Panc1 (cell line): Measurements from ENCODE around the gene TMC7. TPM values are rescaled to one million over a fixed set of nuclear protein-coding genes. Genes with fewer than 3 reads are reported as not detected.

Experiments used
- ATAC-seq: fragments of 200-7000 bp; cut with Tn5 transposase; 2 replicates; pipeline ENCODE4 v1.9.1; 2020; ENCODE audit warnings: mild to moderate bottlenecking, moderate library complexity
- BruUV-seq: library from RNA; stranded (reverse); fragments of 400-500 nt; replicated peaks from 2 replicates; lab custom pipeline; 2021; lab: Mats Ljungman, UMichigan
- CTCF ChIA-PET: fragments of 300-600 bp; sonication (Branson Sonifier 250); formaldehyde crosslinking; loops from one replicate; lab custom pipeline; 2022; ENCODE audit warnings: antibody characterized with exemption; lab: Charles Lee
- POLR2A ChIA-PET: fragments of 300-600 bp; sonication (Branson Sonifier 250); formaldehyde crosslinking; loops from one replicate; lab custom pipeline; 2022; ENCODE audit warnings: antibody characterized with exemption; lab: Charles Lee
- DNase-seq: peaks from one replicate; pipeline ENCODE4 v3.0.0-alpha.2; 2010; ENCODE audit warnings: low read depth, low spot score
- H3K27ac ChIP-seq: 2 replicates; pipeline ENCODE4 v1.5.1; 2011; ENCODE audit warnings: mild to moderate bottlenecking, low read length, inconsistent platforms
- H3K27me3 ChIP-seq: fragments of 200-500 bp; sonication (Bioruptor generic); 2 replicates; pipeline ENCODE4 v1.6.0; 2014; ENCODE audit warnings: low read length, inconsistent platforms; ENCODE audit not compliant: control insufficient read depth, insufficient read depth
- H3K36me3 ChIP-seq: fragments of 200-500 bp; sonication (Bioruptor generic); 2 replicates; pipeline ENCODE4 v1.5.1; 2014; ENCODE audit warnings: inconsistent platforms, mild to moderate bottlenecking, low read length, moderate library complexity; ENCODE audit not compliant: control insufficient read depth, insufficient read depth
- H3K4me1 ChIP-seq: 2 replicates; pipeline ENCODE4 v1.5.1; 2011; ENCODE audit warnings: inconsistent platforms, mild to moderate bottlenecking, low read length, moderate library complexity; ENCODE audit not compliant: control insufficient read depth, insufficient read depth
- H3K4me3 ChIP-seq, 2 experiments: 2 replicates each; pipeline ENCODE4 v1.5.1; 2011 to 2012; ENCODE audit warnings: low read depth in 2 of 2, low read length in 2 of 2, mild to moderate bottlenecking in 2 of 2, inconsistent platforms in 1 of 2, moderate library complexity in 1 of 2
- H3K9me3 ChIP-seq: fragments of 200-500 bp; sonication (Bioruptor generic); 2 replicates; pipeline ENCODE4 v1.5.1; 2014; ENCODE audit warnings: low read depth, mild to moderate bottlenecking, inconsistent platforms, low read length, moderate library complexity; ENCODE audit not compliant: control insufficient read depth, insufficient read depth
- POLR2AphosphoS5 ChIP-seq: IDR thresholded peaks from 2 replicates; pipeline ENCODE4 v1.6.1; 2012; ENCODE audit warnings: mild to moderate bottlenecking, low read depth, low read length, moderate library complexity
- SIN3A ChIP-seq: IDR thresholded peaks from 2 replicates; pipeline ENCODE4 v1.6.1; 2012; ENCODE audit warnings: low read depth, mild to moderate bottlenecking, low read length, moderate library complexity, borderline replicate concordance; ENCODE audit not compliant: insufficient read depth
- TCF7L2 ChIP-seq: IDR thresholded peaks from 2 replicates; pipeline ENCODE4 v1.6.1; 2011; ENCODE audit warnings: mild to moderate bottlenecking, low read depth, low read length, inconsistent platforms
- in situ Hi-C: cut with HindIII; loops from 2 replicates; pipeline ENCODE4 v1.10.0; 2016; ENCODE audit warnings: low sequenced_read_pairs, low pct_unique_long_range_greater_than_20kb
- intact Hi-C: fragments of 100-400 bp; cut with micrococcal nuclease; formaldehyde crosslinking; loops from one replicate; pipeline ENCODE4 v1.10.0; 2022; ENCODE audit not compliant: unreplicated experiment
- total RNA-seq: library from RNA; stranded (reverse); gene quantifications from one replicate; pipeline ENCODE4 v1.2.1, GENCODE V29; 2021; ENCODE audit not compliant: unreplicated experiment
- TF ChIP-seq, protein P1 (sequence below): fragments of 450-650 bp; IDR thresholded peaks from 2 replicates; pipeline ENCODE4 v1.5.1; 2017; ENCODE audit warnings: mild to moderate bottlenecking
- TF ChIP-seq, protein P2 (sequence below), 2 experiments: IDR thresholded peaks; 2 replicates each; pipeline ENCODE4 v1.6.1; 2011 to 2012; ENCODE audit warnings: low read depth in 2 of 2, control low read depth in 1 of 2, low read length in 1 of 2, mild to moderate bottlenecking in 1 of 2, moderate library complexity in 1 of 2; ENCODE audit not compliant: insufficient read depth in 1 of 2

The TMC7 gene
- total RNA-seq, 1 experiment from 2014 or later = 5.1 TPM

DNA sequence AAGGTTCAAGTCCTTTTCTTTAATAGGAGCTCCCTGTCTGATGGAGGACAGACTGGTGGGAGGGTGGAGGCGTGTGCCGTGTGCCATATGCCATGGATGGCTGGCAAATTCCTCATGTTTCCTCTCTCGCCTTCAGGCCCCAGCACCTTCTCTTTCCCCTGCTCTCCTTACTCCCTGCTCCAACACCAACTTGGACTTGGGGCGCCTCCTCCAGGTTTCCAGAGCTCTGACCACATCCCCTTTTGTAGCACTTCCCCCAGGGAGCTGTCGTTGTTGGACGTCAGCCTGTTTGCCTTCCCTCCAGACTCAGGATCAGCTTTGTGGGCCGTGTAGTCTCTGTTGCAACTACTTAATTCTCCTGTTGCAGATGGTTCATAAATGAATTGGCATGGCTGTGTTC, 30.7 kb downstream of the TMC7 start:
- Histone ChIP-seq H3K9me3 (peaks cover 4% of the 10 kb centered on the region; the same call in 1 of the 2 replicates), H3K27me3 (no peaks in the 10 kb centered on the region), H3K36me3 (no peaks in the 10 kb centered on the region), H3K27ac (no peak overlapping the region), H3K4me3 (no peak overlapping the region), H3K4me1 (no peaks in the 10 kb centered on the region)
- BruUV-seq = no TSS peak
- in situ Hi-C loops (no loop called here), intact Hi-C loops (no loop called here)
- peak; percentile 58 for ATAC-seq
- ChIA-PET POLR2A (no interaction called here), CTCF (interaction anchor here (0.6 to 1.0 kb wide), 2 partner anchors 31 to 73 kb away, joined by 3 to 5 read pairs; partner anchors contain the start of gene TMC7)
- no peak for DNase-seq
- TF ChIP-seq, protein P1, sequence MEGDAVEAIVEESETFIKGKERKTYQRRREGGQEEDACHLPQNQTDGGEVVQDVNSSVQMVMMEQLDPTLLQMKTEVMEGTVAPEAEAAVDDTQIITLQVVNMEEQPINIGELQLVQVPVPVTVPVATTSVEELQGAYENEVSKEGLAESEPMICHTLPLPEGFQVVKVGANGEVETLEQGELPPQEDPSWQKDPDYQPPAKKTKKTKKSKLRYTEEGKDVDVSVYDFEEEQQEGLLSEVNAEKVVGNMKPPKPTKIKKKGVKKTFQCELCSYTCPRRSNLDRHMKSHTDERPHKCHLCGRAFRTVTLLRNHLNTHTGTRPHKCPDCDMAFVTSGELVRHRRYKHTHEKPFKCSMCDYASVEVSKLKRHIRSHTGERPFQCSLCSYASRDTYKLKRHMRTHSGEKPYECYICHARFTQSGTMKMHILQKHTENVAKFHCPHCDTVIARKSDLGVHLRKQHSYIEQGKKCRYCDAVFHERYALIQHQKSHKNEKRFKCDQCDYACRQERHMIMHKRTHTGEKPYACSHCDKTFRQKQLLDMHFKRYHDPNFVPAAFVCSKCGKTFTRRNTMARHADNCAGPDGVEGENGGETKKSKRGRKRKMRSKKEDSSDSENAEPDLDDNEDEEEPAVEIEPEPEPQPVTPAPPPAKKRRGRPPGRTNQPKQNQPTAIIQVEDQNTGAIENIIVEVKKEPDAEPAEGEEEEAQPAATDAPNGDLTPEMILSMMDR = no peak
- TF ChIP-seq SIN3A (no peak), POLR2AphosphoS5 (no peak), TCF7L2 (no peak)
- TF ChIP-seq, protein P2, sequence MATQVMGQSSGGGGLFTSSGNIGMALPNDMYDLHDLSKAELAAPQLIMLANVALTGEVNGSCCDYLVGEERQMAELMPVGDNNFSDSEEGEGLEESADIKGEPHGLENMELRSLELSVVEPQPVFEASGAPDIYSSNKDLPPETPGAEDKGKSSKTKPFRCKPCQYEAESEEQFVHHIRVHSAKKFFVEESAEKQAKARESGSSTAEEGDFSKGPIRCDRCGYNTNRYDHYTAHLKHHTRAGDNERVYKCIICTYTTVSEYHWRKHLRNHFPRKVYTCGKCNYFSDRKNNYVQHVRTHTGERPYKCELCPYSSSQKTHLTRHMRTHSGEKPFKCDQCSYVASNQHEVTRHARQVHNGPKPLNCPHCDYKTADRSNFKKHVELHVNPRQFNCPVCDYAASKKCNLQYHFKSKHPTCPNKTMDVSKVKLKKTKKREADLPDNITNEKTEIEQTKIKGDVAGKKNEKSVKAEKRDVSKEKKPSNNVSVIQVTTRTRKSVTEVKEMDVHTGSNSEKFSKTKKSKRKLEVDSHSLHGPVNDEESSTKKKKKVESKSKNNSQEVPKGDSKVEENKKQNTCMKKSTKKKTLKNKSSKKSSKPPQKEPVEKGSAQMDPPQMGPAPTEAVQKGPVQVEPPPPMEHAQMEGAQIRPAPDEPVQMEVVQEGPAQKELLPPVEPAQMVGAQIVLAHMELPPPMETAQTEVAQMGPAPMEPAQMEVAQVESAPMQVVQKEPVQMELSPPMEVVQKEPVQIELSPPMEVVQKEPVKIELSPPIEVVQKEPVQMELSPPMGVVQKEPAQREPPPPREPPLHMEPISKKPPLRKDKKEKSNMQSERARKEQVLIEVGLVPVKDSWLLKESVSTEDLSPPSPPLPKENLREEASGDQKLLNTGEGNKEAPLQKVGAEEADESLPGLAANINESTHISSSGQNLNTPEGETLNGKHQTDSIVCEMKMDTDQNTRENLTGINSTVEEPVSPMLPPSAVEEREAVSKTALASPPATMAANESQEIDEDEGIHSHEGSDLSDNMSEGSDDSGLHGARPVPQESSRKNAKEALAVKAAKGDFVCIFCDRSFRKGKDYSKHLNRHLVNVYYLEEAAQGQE (IDR thresholded peaks at IDR 0.05; ENCODE audit: insufficient read depth in 1 of 2, low read depth in 2 of 2, low read length in 1 of 2) = no peak

DNA sequence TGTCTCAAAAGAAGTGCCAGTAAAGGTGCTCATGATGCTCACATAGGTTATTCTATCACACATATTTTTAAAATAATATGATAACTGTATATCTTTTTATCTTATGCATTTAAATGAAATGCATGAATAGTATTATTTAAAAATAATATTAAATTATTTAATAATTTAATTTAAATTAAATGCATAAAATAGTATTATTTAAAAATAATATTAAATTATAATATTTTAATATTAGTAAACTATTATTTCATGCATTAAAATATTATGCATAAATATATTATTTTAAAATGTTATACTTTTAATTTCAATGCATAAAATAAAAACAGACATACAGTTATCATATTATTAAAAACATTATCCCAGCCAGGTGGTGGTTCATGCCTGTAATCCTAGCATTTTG, 33.4 kb downstream of the TMC7 start:
- no peak for TF ChIP-seq POLR2AphosphoS5
- TF ChIP-seq TCF7L2 = no peak
- TF ChIP-seq, protein P2 (IDR thresholded peaks at IDR 0.05; ENCODE audit: insufficient read depth in 1 of 2, low read depth in 2 of 2, low read length in 1 of 2) = no peak
- TF ChIP-seq, protein P1 = no peak
- TF ChIP-seq SIN3A = no peak
- H3K9me3 ChIP-seq = no peaks in the 10 kb centered on the region
- POLR2A ChIA-PET = no interaction called here
- ATAC-seq (no peak), DNase-seq (no peak)
- H3K27ac ChIP-seq = no peak overlapping the region
- in situ Hi-C loops = no loop called here
- intact Hi-C loops = no loop called here
- no peaks in the 10 kb centered on the region for H3K4me1 ChIP-seq
- CTCF ChIA-PET = no interaction called here
- H3K36me3 ChIP-seq = no peaks in the 10 kb centered on the region
- H3K27me3 ChIP-seq = no peaks in the 10 kb centered on the region
- no TSS peak for BruUV-seq
- H3K4me3 ChIP-seq = no peak overlapping the region
